CD8-positive, alpha-beta memory T cell (primary cell): ENCODE measurements around the gene B3GNT4. TPM values are rescaled to one million over a fixed set of nuclear protein-coding genes. Genes with fewer than 3 reads are reported as not detected.

Source experiments
- polyA plus RNA-seq: library from polyadenylated mRNA; unstranded; fragments of 300-500 nt; fragmentation: Illumina TruSeq; gene quantifications from one replicate; pipeline ENCODE4 v1.2.3, GENCODE V29; 2021
- total RNA-seq, 2 experiments: library from RNA; stranded (reverse); gene quantifications; one replicate each; pipeline ENCODE4 v1.2.3, GENCODE V29; 2021

B3GNT4 gene
- total and polyA plus RNA-seq, 3 experiments from 2014 or later = 0.15 to 0.22 (median 0.18) TPM

Other genes starting within 250 kb of the B3GNT4 start
- 1 to 10 TPM; 2.5 to 3.0 TPM for gene BCL7A, start 181.8 kb upstream of the B3GNT4 start, total RNA-seq
- 3.3 TPM for gene BCL7A, start 181.8 kb upstream of the B3GNT4 start, polyA plus RNA-seq
- 10 to 100 TPM; 32.1 to 33.9 TPM for gene MLXIP, start 125.0 kb upstream of the B3GNT4 start, total RNA-seq
- 18.3 TPM for gene MLXIP, start 125.0 kb upstream of the B3GNT4 start, polyA plus RNA-seq
- 1 to 10 TPM; 4.1 to 5.1 TPM for gene IL31, start 29.5 kb upstream of the B3GNT4 start, total RNA-seq
- not detected for gene IL31, start 29.5 kb upstream of the B3GNT4 start, polyA plus RNA-seq
- under 1 TPM; 0.18 to 0.26 TPM for gene LRRC43, start 20.6 kb upstream of the B3GNT4 start, total RNA-seq
- gene LRRC43, start 20.6 kb upstream of the B3GNT4 start, polyA plus RNA-seq = 0.25 TPM
- gene DIABLO, start 22.3 kb downstream of the B3GNT4 start, total RNA-seq = 10 to 100 TPM; 63.4 to 64.2 TPM
- gene DIABLO, start 22.3 kb downstream of the B3GNT4 start, polyA plus RNA-seq = 71.8 TPM
- 10 to 100 TPM; 43.1 to 44.2 TPM for gene VPS33A, start 62.8 kb downstream of the B3GNT4 start, total RNA-seq
- 30.6 TPM for gene VPS33A, start 62.8 kb downstream of the B3GNT4 start, polyA plus RNA-seq
- 10 to 100 TPM; 43.9 to 48.2 TPM for gene CLIP1, start 219.0 kb downstream of the B3GNT4 start, total RNA-seq
- 27.3 TPM for gene CLIP1, start 219.0 kb downstream of the B3GNT4 start, polyA plus RNA-seq